NCI-H69 (cell line): Measurements from ENCODE around the gene ATF4.
"Not testable (repeated sequence)": the region's sequence is repeated elsewhere in the genome, so short reads cannot be mapped to it uniquely, and the experiment has no call there.

Experiments
- DNase-seq: peaks from one replicate; lab custom pipeline; 2025; lab: John Stamatoyannopoulos, UW

The ATF4 gene

DNA sequence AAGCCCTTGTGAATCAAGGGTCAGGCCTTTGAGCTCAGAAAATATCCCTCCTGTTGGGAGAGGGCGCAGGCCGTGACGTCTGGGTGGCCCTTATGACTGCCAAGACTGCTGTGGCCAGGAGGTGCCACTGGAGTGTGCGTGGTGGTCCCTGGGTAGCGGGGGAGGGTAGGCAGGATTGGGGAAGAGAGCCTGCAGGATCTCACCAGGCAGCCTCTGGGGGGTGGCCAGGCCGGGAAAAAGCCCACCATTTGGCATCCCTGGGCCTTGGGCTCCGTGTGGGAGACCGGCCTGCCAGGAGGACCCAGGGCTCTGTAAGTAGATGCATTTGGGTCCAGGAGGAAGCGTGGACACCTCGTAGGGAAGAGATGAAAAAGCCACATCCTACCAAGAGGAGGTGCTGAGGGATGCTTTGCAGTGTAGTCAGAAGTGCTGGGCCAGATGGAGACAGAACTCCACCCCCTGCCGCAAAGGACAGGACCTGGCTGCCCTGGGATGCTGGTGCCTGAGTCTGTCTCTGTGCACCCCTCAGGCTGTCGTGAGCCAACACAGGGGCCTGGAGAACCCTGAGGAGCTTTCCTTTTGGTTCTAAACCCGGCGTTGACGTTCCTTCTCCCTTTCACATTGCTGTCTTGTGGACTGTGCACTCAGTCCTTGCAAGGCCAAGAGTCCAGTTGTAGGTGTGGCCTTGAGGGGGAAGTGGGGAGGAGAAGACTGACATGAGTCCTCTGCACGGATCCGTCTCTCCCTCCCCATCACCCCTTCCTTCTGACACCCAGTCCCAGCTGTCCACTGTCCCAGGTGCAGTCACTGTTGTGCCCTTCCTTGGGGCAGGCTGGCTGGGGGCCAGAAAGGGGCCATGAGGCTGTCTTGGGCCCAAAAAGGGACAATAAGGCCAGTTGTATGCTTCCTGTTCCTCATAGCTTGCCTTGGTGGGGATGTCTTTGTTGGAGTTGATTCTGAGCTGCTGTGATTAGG lies 31.0 kb upstream of the ATF4 start:
- no peak for DNase-seq

DNA sequence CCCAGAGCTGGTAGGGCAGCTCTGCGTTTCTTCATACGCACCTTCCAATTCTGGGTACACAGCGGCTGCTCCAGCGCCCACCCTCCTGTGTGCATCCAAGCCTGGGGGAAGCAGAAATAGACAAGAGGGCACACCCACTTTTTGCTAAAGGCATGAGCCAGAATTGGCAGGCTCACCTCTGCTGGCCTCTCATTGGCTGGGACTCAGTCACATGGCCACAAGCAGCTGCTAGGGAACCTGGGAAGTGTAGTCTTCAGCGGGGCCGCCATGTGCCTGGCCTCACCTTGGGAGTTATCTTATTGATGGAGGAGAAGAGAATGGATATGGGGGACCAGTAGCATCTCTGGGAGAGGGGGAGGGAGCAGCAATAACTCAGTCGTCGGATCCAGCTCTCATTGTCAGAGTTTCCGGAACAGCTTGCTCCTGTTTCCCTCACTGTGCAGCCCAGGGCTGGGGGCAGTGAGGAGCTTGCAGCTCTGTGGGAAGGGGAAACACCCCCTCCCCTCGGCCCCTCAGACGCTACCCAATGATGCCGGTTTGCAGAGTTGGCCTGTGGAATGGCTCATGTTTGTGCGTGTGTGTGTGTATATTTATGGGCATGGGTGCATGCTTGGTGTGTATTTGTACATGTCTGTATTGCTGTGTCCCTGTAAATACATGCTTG lies 30.1 kb upstream of the ATF4 start:
- DNase-seq: peak; percentile 91

DNA sequence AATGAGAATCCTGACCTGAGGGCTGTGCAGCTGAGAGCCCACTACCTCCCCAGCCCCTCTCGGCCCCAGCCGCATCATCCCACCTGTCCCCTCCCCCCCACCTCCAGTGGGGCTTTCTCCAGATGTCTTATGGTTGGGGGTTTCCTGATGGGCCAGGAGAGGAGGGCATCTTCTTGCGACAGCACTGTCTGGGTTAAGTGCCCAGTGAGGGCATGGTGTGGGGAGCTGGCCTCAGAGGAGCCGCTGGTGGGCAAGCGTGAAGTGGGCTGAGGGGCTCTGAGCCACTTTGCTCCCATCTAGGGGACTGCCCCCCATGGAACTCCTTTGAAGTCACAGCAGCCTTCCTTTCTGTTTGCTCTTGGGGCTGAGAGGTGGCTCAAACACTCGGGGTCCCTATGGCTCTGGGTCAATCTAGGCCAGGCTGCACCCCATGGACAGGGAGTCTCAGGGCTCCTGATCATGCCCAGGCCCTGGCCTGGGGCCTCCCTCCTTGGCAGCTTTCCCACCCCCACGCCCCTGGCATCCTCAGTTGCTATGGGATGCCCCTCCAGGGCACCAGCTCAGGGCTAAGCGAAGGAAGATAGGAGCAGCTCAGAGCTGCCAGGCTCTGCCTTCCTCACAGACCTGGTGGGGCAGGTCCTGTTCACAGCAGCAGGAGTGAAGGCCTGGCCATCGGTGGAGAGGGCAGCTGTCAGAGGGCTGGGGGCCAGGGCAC lies 29.2 kb upstream of the ATF4 start:
- no peak for DNase-seq

DNA sequence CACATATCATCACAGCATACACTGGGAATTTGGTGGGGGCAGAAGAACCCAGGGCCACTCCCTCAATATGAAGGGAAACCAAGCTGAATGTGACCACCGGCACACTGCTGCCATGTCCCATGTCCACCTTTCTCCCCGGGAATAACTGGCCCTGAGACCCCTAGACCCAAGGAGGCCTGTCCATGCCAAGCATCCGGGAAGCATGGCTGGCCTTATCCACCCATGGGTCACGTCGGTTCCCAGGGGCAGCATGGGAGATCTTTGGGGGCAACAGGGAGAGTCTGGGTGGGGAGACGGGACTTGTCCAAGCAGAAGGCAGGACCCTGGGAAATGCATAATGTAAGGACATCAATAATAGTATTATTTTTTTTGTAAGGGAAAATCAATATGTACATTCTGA lies 28.7 kb upstream of the ATF4 start:
- no peak for DNase-seq

DNA sequence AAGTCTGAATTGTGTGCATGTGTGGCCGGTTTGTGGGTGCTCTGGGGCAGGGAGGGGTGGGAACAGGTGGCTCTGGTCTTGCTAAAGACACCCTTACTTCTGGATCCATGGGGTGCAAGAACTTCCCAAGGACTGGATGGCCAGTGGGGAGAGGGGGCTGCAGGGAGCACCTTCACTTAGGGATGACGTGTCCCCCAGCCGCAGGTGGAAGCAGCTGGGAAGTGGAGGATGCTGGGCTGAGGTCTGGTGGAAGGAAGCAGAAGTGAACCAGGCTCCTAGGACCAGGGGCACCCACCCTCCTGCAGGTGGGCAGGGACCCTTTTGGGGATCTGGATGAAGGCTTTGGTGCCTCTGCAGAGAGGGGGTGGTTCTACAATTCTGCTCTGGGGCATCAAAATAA lies 28.2 kb upstream of the ATF4 start:
- no peak for DNase-seq

DNA sequence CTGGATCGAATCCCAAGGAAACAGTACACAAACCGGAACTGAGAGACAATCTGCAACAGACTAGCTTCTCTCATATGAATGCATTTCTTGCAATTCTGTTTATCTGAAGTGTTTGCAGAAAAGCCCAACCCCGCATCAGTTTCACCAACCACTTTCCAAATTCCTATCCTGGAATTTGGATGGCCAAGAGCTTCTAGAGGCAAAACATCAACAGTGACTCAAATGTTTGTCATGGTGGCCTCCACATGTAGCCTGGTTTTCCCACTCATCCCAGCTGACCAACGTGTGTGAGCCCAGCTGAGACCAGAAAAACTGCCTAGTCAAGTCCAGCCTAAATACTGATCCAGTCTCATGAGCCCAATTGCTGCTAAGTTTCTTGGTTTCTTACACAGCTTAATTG lies 26.6 kb upstream of the ATF4 start:
- no peak for DNase-seq

DNA sequence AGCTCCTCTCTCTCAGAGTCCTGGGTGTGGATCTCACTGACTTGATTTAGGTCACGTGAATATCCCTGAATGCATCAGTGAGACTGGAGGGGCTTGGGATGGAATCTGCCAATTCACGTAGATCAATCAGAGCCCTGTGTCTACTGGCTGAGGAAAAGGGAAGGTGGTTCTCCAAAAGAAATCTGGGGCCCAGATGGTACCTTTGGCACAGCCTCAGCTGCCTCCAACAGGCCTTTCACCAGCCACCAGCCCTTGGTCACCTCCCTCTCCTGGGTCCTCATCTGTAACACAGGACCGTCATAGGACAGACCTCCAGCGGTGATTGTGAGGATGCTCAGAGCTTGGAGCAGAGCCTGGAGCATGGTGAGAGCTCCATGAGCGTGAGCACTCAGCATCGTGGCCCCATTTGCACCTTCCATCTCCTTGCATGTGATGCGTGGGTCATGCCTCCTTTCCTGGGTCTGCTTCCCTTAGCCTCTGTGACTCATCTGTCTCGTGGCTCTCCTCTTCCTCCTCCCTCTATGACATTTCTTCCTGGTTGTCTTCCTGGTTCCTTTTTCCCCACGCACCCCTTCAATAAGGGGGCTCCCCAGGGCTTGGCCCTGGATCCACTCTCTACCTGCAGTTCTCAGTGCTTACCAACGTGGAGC lies 25.8 kb upstream of the ATF4 start:
- DNase-seq: no peak

DNA sequence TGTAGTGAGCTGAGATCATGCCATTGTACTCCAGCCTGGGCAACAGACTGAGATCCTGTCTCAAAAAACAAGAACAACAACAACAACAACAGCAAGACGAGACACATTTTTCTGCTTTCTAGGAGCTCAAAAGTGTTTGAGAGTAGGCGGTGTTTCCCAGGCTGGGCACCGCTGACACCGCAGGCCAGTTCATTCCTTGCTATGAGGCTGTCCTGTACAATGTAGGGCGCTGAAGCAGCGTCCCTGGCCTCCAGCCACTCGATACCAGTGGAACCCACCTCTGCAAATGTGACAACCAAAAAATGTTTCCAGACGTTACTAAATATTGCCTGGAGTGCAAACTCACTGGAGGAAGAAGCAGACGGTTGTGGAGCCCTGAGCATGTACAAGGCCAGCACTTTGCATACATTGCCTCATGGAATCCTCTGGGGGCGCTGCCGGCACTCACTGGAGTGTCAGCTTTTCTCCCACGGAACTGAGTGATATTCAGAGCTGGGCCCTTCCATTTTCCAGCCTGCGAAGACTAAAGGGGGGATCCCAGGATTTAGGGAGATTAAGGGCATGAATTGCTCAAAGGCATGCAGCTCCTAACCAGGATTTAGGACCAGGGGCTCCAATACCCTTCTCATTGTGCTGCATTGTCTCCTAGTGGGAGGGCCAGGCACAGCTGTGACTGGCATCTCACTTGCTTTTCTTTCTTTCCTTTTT lies 24.1 kb upstream of the ATF4 start:
- peak; percentile 88 for DNase-seq

DNA sequence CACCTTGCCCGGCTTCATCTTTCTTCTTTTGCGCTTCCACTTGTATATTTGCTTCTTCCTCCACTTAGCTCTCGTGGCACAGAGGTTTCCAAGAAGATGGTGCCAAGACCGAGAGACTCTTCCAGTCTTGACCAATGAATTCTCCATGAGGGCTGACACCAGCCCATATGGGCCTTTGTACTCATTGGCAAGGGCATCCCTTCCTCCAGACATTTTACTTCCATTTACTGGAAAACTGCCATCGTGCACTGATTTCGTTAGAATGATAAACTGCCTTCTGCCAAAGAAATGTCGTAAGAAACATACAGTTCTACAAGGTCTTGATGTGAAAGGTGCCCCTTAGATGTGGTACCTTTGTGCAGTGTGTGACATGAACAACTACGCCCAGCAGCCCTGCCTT lies 22.9 kb upstream of the ATF4 start:
- no peak for DNase-seq

DNA sequence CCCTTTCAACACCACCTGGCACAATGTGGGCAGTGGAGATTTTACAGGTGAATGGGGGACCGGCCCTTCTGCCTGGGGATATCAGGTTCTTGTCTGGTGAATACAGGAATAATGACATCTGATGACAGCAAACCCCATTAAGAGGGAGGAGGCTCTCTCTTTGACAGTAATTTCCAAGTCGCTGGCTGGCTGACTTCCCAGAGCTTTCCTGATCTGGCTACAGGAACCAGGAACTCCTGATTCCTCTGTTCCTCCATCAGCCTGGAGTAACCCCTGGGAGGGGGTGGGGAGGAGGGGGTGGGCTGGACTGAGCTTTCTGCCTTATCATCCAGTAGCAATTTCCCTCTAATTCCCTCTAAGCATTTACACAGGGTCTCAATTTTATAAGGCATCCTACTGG lies 22.0 kb upstream of the ATF4 start:
- peak; percentile 94 for DNase-seq

DNA sequence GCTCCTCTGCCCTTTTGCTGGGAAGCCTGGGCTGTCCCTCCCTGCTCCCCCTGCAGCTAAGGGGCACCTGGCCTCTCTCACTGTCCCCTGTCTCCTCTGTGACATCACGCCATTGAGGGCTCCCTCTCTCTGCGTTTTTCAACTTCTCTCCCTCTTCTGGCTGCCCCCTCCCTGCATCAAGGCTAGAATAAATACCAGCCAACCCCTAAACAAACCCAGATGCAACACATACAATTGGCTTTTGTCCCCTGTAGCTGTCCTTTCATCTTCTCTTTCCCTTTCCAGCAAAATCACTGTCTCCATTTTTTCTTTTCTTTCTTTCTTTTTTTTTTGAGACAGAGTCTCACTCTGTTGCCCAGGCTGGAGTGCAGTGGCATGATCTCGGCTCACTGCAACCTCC lies 21.6 kb upstream of the ATF4 start:
- no peak for DNase-seq

DNA sequence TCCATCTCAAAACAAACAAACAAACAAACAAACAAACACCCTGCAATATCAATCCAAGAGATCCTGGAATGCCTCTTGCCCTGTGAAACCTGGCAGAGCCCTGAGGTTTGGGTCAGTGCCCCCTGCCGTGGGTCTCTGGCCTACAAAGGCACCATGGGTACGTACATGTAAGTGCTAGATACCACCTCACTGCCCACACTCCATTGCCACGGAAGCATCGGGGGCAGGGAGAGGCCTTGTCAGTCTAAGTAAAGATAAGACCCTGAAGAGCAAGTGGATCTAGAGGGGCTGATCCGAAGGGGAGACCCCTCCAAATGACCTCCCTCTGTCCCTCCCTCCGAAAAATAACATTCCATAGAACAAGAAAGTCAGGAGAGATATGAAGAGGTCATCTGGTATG lies 20.3 kb upstream of the ATF4 start:
- DNase-seq: no peak

DNA sequence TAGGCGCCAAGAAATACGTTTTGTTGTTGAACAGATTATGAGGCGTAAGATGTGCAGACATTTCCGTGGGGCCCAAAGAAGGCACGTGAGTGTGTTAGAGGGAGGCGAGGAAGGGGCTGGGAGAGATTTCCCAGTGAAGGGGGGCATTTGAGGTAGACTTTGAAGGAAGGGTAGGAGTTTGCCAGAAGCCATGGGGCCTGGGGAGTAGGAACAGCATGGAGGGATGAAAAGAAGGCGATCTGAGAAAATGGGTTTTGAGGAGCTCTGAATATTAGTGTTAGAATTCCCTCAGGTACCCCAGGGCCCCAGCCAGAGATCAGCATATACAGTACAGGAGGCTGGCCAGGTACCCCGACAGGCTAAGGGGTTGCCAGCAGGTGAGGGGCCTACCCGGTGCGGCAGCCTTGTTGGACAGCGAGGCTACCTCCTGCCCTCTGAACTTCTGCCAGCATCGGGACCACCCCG lies 18.7 kb upstream of the ATF4 start:
- no peak for DNase-seq

DNA sequence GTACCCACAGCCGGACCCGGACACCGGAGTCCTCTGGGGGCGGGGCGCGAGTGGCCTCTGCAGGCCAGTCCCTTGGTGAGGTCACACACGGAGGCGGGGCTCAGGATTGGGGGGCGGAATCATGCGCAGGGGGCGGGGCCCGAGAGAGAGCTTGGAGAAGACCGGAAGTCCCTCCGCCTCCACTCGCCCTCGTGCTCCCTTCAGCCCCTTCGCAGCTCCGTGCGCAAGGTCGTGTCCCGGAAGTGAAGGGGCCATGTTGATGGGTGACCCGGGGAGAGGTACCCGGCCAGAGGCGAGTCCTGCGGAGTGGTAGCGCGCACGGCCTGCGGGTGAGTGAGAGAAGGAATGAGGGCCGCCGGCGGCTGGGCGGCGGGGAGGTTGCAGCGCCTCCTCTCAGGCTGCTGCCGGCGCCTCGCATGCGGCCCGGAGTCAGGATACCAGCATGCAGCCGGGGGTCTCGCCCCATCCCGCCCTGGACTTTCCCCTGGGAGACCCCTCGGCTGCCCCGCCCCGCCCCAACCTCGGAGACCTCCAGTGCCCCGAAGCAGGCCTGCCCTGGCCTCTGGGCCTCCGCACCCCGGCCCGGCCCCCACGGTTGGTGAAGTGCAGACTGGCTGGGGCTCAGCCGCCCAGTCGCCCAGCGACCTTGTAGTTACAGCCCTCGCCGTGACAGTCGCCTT lies 18.1 kb upstream of the ATF4 start, which contains the start of gene MIEF1:
Gene MIEF1, plus strand, starts transcription at position 182 of the 680 bp plus-strand sequence. CDS start 9,005 bp downstream, outside the sequence.
- peak; percentile 98 for DNase-seq

DNA sequence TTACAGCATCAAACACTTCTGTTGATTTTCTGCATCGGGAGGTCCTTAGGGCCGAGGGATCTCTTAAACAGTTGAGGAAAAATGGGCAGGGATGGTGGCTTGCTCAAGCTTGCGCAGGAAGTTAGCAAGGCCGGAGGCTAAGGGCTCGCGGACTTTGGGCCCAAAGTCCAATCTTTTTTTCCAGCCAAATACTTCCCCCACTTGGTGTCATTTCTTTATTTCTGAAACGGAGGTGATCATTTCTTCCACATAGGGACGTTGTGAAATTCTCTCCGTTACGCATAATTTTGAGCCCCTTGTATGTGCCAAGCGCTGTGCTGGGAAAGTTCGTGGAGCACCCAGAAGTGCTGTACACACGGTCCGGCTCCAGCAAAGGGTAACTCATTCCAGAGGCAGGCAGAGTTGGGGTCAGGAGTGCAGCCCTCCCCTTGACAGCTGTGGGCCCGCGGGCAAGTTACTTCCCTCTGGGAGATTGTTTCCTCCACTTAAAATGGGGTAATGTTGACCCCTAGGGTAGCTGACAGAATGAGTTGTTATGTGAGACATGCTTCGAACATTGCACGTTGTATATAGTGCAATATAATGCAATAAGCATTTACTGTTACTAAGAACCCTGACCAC lies 17.5 kb upstream of the ATF4 start:
- peak; percentile 66 for DNase-seq

DNA sequence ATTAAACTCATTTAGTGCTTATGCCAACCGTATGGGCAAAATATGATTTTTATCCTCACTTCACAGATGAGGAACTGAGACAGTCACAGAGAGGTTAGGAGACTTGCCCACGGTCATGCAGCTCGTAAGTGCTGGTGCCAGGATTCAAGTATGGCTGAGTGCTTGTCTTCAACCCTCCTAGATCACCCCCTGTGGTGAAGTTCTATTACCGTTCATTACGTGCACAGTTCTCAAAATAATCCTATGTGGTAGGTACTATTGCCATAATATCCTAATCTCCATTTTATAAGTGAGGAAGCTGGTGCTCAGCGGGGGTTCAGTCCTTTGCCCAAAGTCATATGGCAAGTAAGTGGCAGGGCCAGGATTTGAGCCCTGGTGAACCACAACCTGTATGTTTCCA lies 16.7 kb upstream of the ATF4 start:
- DNase-seq: no peak

DNA sequence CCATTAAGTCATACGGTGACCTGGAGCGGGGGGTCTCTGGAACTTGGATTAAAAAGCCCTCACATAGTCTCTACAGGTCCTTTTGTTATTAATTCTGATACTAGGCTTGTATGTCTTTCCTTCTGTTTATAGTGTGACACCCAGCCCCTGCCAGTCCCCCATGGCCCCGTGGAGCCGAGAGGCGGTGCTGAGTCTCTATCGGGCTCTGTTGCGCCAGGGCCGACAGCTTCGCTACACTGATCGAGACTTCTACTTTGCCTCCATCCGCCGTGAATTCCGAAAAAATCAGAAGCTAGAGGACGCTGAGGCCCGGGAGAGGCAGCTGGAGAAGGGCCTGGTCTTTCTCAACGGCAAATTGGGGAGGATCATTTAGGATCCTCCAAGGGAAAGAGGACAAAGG lies 16.3 kb upstream of the ATF4 start:
- DNase-seq: no peak

DNA sequence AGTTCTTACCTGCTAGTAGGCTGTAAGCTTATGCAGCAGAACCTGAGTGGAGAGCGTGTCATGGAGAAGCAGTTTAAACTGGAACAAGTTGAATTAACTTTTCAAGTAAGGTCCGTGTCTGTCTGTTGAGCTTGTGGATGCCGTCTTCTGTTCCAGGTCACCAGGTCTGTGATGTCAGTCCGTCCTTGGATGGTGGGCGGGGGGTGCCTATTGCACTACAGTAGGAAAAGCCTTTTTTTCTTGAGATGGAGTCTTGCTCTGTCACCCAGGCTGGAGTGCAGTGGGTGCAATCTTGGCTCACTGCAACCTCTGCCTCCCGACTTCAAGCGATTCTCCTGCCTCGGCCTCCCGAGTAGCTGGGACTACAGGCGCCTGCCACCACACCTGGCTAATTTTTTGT lies 13.3 kb upstream of the ATF4 start:
- DNase-seq: not testable (repeated sequence)

DNA sequence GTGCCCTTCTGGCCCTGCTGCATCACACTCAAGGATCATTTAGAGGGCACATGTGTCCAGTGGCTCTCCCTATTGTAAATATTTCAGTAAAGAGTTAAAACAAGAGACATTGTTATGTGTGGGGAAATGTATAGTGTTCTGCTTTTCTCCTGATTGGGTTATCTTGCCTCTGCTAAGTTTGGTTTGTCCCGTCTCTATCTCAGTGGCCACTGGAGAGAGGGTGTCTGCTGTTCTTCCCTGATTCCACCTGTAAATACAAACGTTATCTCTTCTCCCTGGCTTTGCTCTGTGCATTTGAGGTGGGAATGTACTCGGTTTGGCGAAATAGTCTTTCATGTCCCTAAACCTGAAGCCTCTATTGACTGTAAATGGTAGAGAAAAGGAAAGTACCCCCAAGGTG lies 12.0 kb upstream of the ATF4 start:
- no peak for DNase-seq

DNA sequence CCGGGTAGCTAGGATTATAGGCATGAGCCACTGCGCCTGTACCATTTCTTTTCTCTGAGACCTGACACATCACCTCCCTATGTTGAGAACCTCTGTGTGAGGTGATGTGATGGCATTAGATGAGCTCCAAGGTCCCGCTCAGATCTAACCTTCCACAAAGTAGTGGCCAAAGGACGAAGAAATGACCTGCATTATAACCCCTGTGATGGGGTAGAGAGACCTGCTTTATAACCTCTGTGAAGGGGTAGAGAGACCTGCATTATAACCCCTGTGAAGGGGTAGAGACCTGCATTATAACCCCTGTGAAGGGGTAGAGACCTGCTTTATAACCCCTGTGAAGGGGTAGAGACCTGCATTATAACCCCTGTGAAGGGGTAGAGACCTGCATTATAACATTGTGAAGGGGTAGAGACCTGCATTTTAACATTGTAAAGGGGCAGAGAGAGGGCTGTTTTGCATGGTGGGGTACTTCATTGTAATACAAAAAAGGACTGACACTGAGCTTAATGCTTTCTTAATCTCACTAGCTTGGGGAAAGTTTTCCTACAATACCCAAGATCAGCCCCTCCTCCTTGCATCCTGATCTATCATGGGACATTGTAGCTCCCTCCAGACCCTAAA lies 9.7 kb upstream of the ATF4 start:
- DNase-seq: no peak
